ENCODE data around the gene HOXA6. TPM values are rescaled to one million over a fixed set of nuclear protein-coding genes. Genes with fewer than 3 reads are reported as not detected.

HOXA6 gene
- total and polyA plus RNA-seq, 4 experiments from 2014 or later, result not detected

- no peaks in the 10 kb centered on the region for H3K36me3 ChIP-seq (ENCODE audit: insufficient read depth, low read length)
- intact Hi-C loops (cut with micrococcal nuclease), result loop anchor here (5.0 kb wide), 1 partner anchor 1903 kb away; no protein-coding TSS in a partner anchor
- no peak for DNase-seq
- H3K27ac ChIP-seq (ENCODE audit: low read depth, low read length), result no peak overlapping the region
- H3K27me3 ChIP-seq (ENCODE audit: insufficient read depth, low read length), result peaks cover 95% of the 10 kb centered on the region
- H3K4me3 Mint-ChIP-seq, result peak overlapping the region; percentile 39 to 88 (median 74)
- POLR2A ChIA-PET (ENCODE audit: partially characterized antibody), result interaction anchor here (0.8 to 1.0 kb wide), 2 partner anchors 11 to 24 kb away, joined by 3 to 4 read pairs; partner anchors contain the start of gene HOXA4
- H3K9me3 Mint-ChIP-seq, result peaks cover 0 to 43% (median 0%) of the 10 kb centered on the region in 8 donors
- H3K27me3 Mint-ChIP-seq, result peaks cover 78 to 82% of the 10 kb centered on the region in 2 donors
- H3K27ac Mint-ChIP-seq, result peak overlapping the region in 4 of 7 donors; percentile 70 to 91 (median 82)
- H3K4me1 ChIP-seq (ENCODE audit: insufficient read depth, low read length), result peaks cover 54% of the 10 kb centered on the region
- H3K4me1 Mint-ChIP-seq, result peaks cover 32 to 86% (median 53%) of the 10 kb centered on the region in 4 donors
- no peaks in the 10 kb centered on the region for H3K9me3 ChIP-seq (ENCODE audit: control insufficient read depth in 1 of 2, low read length in 2 of 2)
- CTCF ChIA-PET (ENCODE audit: partially characterized antibody), result interaction anchor here (0.9 to 1.3 kb wide), 4 partner anchors 41 to 786 kb away, joined by 3 read pairs; no protein-coding TSS in a partner anchor
- peaks cover 0 to 3% of the 10 kb centered on the region in 2 donors for H3K36me3 Mint-ChIP-seq
- H3K4me3 ChIP-seq (ENCODE audit: low read length in 2 of 2), result no peak overlapping the region
These were observed 7.6 kb upstream of the HOXA6 start for GRCh38 chr7:27154901-27155815.

GRCh38 chr7:27154369-27154768 is 6.8 kb upstream of the HOXA6 start:
- H3K9me3 Mint-ChIP-seq, result peaks cover 0 to 40% (median 0%) of the 10 kb centered on the region in 8 donors
- no peak for DNase-seq
- peak overlapping the region in 5 of 8 donors; percentile 49 to 79 (median 69) for H3K4me3 Mint-ChIP-seq
- H3K27me3 ChIP-seq (ENCODE audit: insufficient read depth, low read length), result peaks cover 94% of the 10 kb centered on the region
- POLR2A ChIA-PET (ENCODE audit: partially characterized antibody), result interaction anchor here (0.8 to 1.0 kb wide), 2 partner anchors 12 to 23 kb away, joined by 3 to 4 read pairs; partner anchors contain the start of gene HOXA4
- peaks cover 32 to 79% (median 49%) of the 10 kb centered on the region in 4 donors for H3K4me1 Mint-ChIP-seq
- no peak overlapping the region for H3K4me3 ChIP-seq (ENCODE audit: low read length in 2 of 2)
- peak overlapping the region in 1 of 7 donors; percentile 88 for H3K27ac Mint-ChIP-seq
- peaks cover 77 to 80% of the 10 kb centered on the region in 2 donors for H3K27me3 Mint-ChIP-seq
- peaks cover 51% of the 10 kb centered on the region for H3K4me1 ChIP-seq (ENCODE audit: insufficient read depth, low read length)
- CTCF ChIA-PET (ENCODE audit: partially characterized antibody), result interaction anchor here (0.9 to 1.3 kb wide), 5 partner anchors 8 to 785 kb away, joined by 3 to 4 read pairs (median 3); no protein-coding TSS in a partner anchor
- H3K36me3 ChIP-seq (ENCODE audit: insufficient read depth, low read length), result no peaks in the 10 kb centered on the region
- intact Hi-C loops (cut with micrococcal nuclease), result loop anchor here (5.0 kb wide), 1 partner anchor 1902 kb away; no protein-coding TSS in a partner anchor
- H3K27ac ChIP-seq (ENCODE audit: low read depth, low read length), result no peak overlapping the region
- H3K36me3 Mint-ChIP-seq, result peaks cover 0 to 3% of the 10 kb centered on the region in 2 donors
- no peaks in the 10 kb centered on the region for H3K9me3 ChIP-seq (ENCODE audit: control insufficient read depth in 1 of 2, low read length in 2 of 2)

GRCh38 chr7:27153526-27153925 is 6.0 kb upstream of the HOXA6 start:
- H3K9me3 ChIP-seq (ENCODE audit: control insufficient read depth in 1 of 2, low read length in 2 of 2), result no peaks in the 10 kb centered on the region
- no peaks in the 10 kb centered on the region for H3K36me3 ChIP-seq (ENCODE audit: insufficient read depth, low read length)
- Mint-ChIP-seq H3K27ac (peak overlapping the region in 2 of 7 donors; percentile 42 to 88), H3K4me3 (peak overlapping the region in 3 of 8 donors; percentile 0 to 48 (median 17)), H3K4me1 (peaks cover 30 to 74% (median 46%) of the 10 kb centered on the region in 4 donors), H3K9me3 (peaks cover 0 to 34% (median 0%) of the 10 kb centered on the region in 8 donors), H3K36me3 (peaks cover 0 to 3% of the 10 kb centered on the region in 2 donors), H3K27me3 (peaks cover 78 to 79% of the 10 kb centered on the region in 2 donors)
- H3K27me3 ChIP-seq (ENCODE audit: insufficient read depth, low read length), result peaks cover 93% of the 10 kb centered on the region
- H3K4me1 ChIP-seq (ENCODE audit: insufficient read depth, low read length), result peaks cover 51% of the 10 kb centered on the region
- CTCF ChIA-PET (ENCODE audit: partially characterized antibody), result interaction anchor here (1.0 to 1.2 kb wide), 2 partner anchors 9 to 24 kb away, joined by 3 to 4 read pairs; no protein-coding TSS in a partner anchor
- intact Hi-C loops (cut with micrococcal nuclease), result loop anchor here (5.0 kb wide), 1 partner anchor 1901 kb away; no protein-coding TSS in a partner anchor
- DNase-seq, result no peak
- no peak overlapping the region for H3K27ac ChIP-seq (ENCODE audit: low read depth, low read length)
- POLR2A ChIA-PET (ENCODE audit: partially characterized antibody), result no interaction called here
- no peak overlapping the region for H3K4me3 ChIP-seq (ENCODE audit: low read length in 2 of 2)

- Mint-ChIP-seq H3K36me3 (peaks cover 0 to 3% of the 10 kb centered on the region in 2 donors), H3K4me1 (peaks cover 30 to 74% (median 47%) of the 10 kb centered on the region in 4 donors), H3K9me3 (peaks cover 0 to 34% (median 0%) of the 10 kb centered on the region in 8 donors), H3K27ac (peak overlapping the region in 1 of 7 donors; percentile 88), H3K4me3 (peak overlapping the region in 2 of 8 donors; percentile 17 to 25), H3K27me3 (peaks cover 79 to 80% of the 10 kb centered on the region in 2 donors)
- CTCF ChIA-PET (ENCODE audit: partially characterized antibody), result interaction anchor here (0.7 to 5.0 kb wide), 2 partner anchors 9 to 26 kb away, joined by 3 to 66 read pairs; no protein-coding TSS in a partner anchor
- no peaks in the 10 kb centered on the region for H3K9me3 ChIP-seq (ENCODE audit: control insufficient read depth in 1 of 2, low read length in 2 of 2)
- DNase-seq, result no peak
- H3K27ac ChIP-seq (ENCODE audit: low read depth, low read length), result no peak overlapping the region
- intact Hi-C loops (cut with micrococcal nuclease), result loop anchor here (5.0 kb wide), 1 partner anchor 1901 kb away; no protein-coding TSS in a partner anchor
- POLR2A ChIA-PET (ENCODE audit: partially characterized antibody), result no interaction called here
- peaks cover 51% of the 10 kb centered on the region for H3K4me1 ChIP-seq (ENCODE audit: insufficient read depth, low read length)
- H3K36me3 ChIP-seq (ENCODE audit: insufficient read depth, low read length), result no peaks in the 10 kb centered on the region
- H3K27me3 ChIP-seq (ENCODE audit: insufficient read depth, low read length), result peaks cover 93% of the 10 kb centered on the region
- H3K4me3 ChIP-seq (ENCODE audit: low read length in 2 of 2), result no peak overlapping the region
These were observed 5.4 kb upstream of the HOXA6 start for GRCh38 chr7:27152816-27153442.

GRCh38 chr7:27151931-27152815 is 4.6 kb upstream of the HOXA6 start, which contains the start of gene HOXA3:
Gene HOXA3 (minus strand): TSS chr7:27152583. CDS start chr7:27110640, 41,943 bp downstream.
- Mint-ChIP-seq H3K9me3 (peaks cover 0 to 27% (median 0%) of the 10 kb centered on the region in 8 donors), H3K27ac (peak within 1 kb of the TSS in 5 of 7 donors; percentile 53 to 88 (median 68)), H3K4me1 (peaks cover 30 to 71% (median 46%) of the 10 kb centered on the region in 4 donors), H3K36me3 (no peaks in the 10 kb centered on the region), H3K4me3 (peak within 1 kb of the TSS; percentile 74 to 92 (median 83)), H3K27me3 (peaks cover 75 to 78% of the 10 kb centered on the region in 2 donors)
- Histone ChIP-seq H3K36me3 (ENCODE audit: insufficient read depth, low read length) (no peaks in the 10 kb centered on the region), H3K27me3 (ENCODE audit: insufficient read depth, low read length) (peaks cover 90% of the 10 kb centered on the region), H3K27ac (ENCODE audit: low read depth, low read length) (no peak within 1 kb of the TSS), H3K4me1 (ENCODE audit: insufficient read depth, low read length) (peaks cover 51% of the 10 kb centered on the region), H3K4me3 (ENCODE audit: low read length in 2 of 2) (no peak within 1 kb of the TSS), H3K9me3 (ENCODE audit: control insufficient read depth in 1 of 2, low read length in 2 of 2) (no peaks in the 10 kb centered on the region)
- peak in 1 of 5 donors; percentile 33 for DNase-seq
- intact Hi-C loops (cut with micrococcal nuclease), result loop anchor here (1.0 to 5.0 kb wide), 2 partner anchors 9 to 1900 kb away; no protein-coding TSS in a partner anchor
- POLR2A ChIA-PET (ENCODE audit: partially characterized antibody), result no interaction called here
- CTCF ChIA-PET (ENCODE audit: partially characterized antibody), result interaction anchor here (0.7 to 5.0 kb wide), 5 partner anchors 10 to 471 kb away, joined by 3 to 66 read pairs (median 4); no protein-coding TSS in a partner anchor
